Measurements from ENCODE around the gene GPR139.

DNA sequence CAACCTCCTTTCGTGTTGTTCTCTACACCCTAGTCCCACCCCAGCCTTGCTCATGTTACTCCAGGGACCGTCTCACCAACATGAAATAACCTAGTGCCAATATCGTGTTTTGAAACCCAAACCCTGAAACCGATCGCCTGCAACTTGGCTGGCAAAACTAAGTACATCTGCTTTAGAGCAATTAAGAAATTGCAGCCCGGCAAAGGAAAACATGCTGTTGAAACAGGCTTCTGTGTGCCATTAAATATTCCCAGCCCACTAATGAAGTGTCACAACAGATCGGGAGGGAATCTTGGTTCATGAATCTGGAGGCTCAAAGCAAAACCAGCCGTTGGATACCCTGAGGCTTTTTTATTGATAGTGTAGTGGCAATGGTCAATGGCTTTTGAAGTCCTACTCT, 48.3 kb upstream of the GPR139 start:
- TF ChIP-seq POLR2AphosphoS5 (IDR thresholded peaks at IDR 0.05; ENCODE audit: low read depth, low read length) (no peak), FOXJ3 (CRISPR knock-in tag; IDR thresholded peaks at IDR 0.05) (no peak), CHD2 (IDR thresholded peaks at IDR 0.05; ENCODE audit: low read length, partially characterized antibody) (no peak), MXI1 (IDR thresholded peaks at IDR 0.05; ENCODE audit: low read depth, low read length) (no peak), FOXM1 (IDR thresholded peaks at IDR 0.05; ENCODE audit: low read depth) (no peak)
- TF ChIP-seq, protein P1, sequence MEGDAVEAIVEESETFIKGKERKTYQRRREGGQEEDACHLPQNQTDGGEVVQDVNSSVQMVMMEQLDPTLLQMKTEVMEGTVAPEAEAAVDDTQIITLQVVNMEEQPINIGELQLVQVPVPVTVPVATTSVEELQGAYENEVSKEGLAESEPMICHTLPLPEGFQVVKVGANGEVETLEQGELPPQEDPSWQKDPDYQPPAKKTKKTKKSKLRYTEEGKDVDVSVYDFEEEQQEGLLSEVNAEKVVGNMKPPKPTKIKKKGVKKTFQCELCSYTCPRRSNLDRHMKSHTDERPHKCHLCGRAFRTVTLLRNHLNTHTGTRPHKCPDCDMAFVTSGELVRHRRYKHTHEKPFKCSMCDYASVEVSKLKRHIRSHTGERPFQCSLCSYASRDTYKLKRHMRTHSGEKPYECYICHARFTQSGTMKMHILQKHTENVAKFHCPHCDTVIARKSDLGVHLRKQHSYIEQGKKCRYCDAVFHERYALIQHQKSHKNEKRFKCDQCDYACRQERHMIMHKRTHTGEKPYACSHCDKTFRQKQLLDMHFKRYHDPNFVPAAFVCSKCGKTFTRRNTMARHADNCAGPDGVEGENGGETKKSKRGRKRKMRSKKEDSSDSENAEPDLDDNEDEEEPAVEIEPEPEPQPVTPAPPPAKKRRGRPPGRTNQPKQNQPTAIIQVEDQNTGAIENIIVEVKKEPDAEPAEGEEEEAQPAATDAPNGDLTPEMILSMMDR (IDR thresholded peaks at IDR 0.05): no peak
- TF ChIP-seq, protein P2, sequence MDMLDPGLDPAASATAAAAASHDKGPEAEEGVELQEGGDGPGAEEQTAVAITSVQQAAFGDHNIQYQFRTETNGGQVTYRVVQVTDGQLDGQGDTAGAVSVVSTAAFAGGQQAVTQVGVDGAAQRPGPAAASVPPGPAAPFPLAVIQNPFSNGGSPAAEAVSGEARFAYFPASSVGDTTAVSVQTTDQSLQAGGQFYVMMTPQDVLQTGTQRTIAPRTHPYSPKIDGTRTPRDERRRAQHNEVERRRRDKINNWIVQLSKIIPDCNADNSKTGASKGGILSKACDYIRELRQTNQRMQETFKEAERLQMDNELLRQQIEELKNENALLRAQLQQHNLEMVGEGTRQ (IDR thresholded peaks at IDR 0.05; ENCODE audit: borderline replicate concordance, low read depth, low read length): no peak
